H9 (cell line): ENCODE results near the gene IGFLR1. TPM values are rescaled to one million over a fixed set of nuclear protein-coding genes. Genes with fewer than 3 reads are reported as not detected.

Source experiments
- DNase-seq: peaks from one replicate; pipeline ENCODE4 v3.0.0-alpha.2; 2017
- H2AFZ ChIP-seq: one replicate; pipeline ENCODE4 v1.6.1; 2013; ENCODE audit warnings: mild to moderate bottlenecking, low read length, control low read depth, moderate library complexity
- H2AK5ac ChIP-seq: 2 replicates; pipeline ENCODE4 v1.6.1; 2013; ENCODE audit warnings: low read length, control low read depth, mixed read lengths; ENCODE audit not compliant: insufficient read length
- H2BK120ac ChIP-seq: one replicate; pipeline ENCODE4 v1.6.1; 2013; ENCODE audit warnings: low read depth, mild to moderate bottlenecking, low read length, control low read depth, inconsistent platforms; ENCODE audit not compliant: poor library complexity, severe bottlenecking
- H2BK12ac ChIP-seq: 2 replicates; pipeline ENCODE4 v1.6.1; 2013; ENCODE audit warnings: low read length, control low read depth, mixed read lengths, low read depth; ENCODE audit not compliant: insufficient read length
- H2BK15ac ChIP-seq: 2 replicates; pipeline ENCODE4 v1.6.1; 2013; ENCODE audit warnings: low read depth, low read length, control low read depth
- H2BK20ac ChIP-seq: one replicate; pipeline ENCODE4 v1.6.1; 2013; ENCODE audit warnings: low read depth, mild to moderate bottlenecking, low read length, control low read depth, inconsistent platforms; ENCODE audit not compliant: poor library complexity, severe bottlenecking
- H2BK5ac ChIP-seq: 2 replicates; pipeline ENCODE4 v1.6.1; 2013; ENCODE audit warnings: low read length, control low read depth, mixed read lengths; ENCODE audit not compliant: insufficient read length
- H3K14ac ChIP-seq: 2 replicates; pipeline ENCODE4 v1.6.1; 2013; ENCODE audit warnings: low read length, control low read depth; ENCODE audit not compliant: insufficient read depth
- H3K18ac ChIP-seq: 2 replicates; pipeline ENCODE4 v1.6.1; 2013; ENCODE audit warnings: low read depth, mild to moderate bottlenecking, mixed read lengths, low read length, control low read depth; ENCODE audit not compliant: insufficient read length
- H3K23ac ChIP-seq: 2 replicates; pipeline ENCODE4 v1.6.1; 2013; ENCODE audit warnings: low read length, control low read depth, mixed read lengths, low read depth; ENCODE audit not compliant: insufficient read length
- H3K23me2 ChIP-seq: 2 replicates; pipeline ENCODE4 v1.6.1; 2013; ENCODE audit warnings: low read depth, mild to moderate bottlenecking, mixed read lengths, low read length, control low read depth; ENCODE audit not compliant: insufficient read length, poor library complexity, severe bottlenecking
- H3K27ac ChIP-seq: 2 replicates; pipeline ENCODE4 v1.5.1; 2013; ENCODE audit warnings: low read length, control low read depth, mixed read lengths, low read depth; ENCODE audit not compliant: insufficient read length
- H3K27me3 ChIP-seq: 2 replicates; pipeline ENCODE4 v1.6.1; 2013; ENCODE audit warnings: low read length, control low read depth, inconsistent platforms; ENCODE audit not compliant: insufficient read depth
- H3K4ac ChIP-seq: 2 replicates; pipeline ENCODE4 v1.6.1; 2013; ENCODE audit warnings: low read depth, mild to moderate bottlenecking, control low read depth, inconsistent platforms, low read length, moderate library complexity
- H3K4me1 ChIP-seq: 2 replicates; pipeline ENCODE4 v1.6.1; 2013; ENCODE audit warnings: low read length, control low read depth, inconsistent platforms; ENCODE audit not compliant: insufficient read depth
- H3K4me2 ChIP-seq: 2 replicates; pipeline ENCODE4 v1.6.1; 2013; ENCODE audit warnings: low read length, control low read depth, mixed read lengths; ENCODE audit not compliant: insufficient read length, insufficient read depth
- H3K56ac ChIP-seq: 2 replicates; pipeline ENCODE4 v1.6.1; 2013; ENCODE audit warnings: low read depth, mild to moderate bottlenecking, mixed read lengths, low read length, control low read depth; ENCODE audit not compliant: insufficient read length
- H3K79me1 ChIP-seq: 2 replicates; pipeline ENCODE4 v1.6.1; 2013; ENCODE audit warnings: low read depth, mild to moderate bottlenecking, moderate library complexity, low read length, control low read depth, inconsistent platforms; ENCODE audit not compliant: insufficient read depth, poor library complexity, severe bottlenecking
- H3K79me2 ChIP-seq: 2 replicates; pipeline ENCODE4 v1.6.1; 2013; ENCODE audit warnings: low read length, control low read depth, inconsistent platforms; ENCODE audit not compliant: insufficient read depth
- H3K9ac ChIP-seq: 2 replicates; pipeline ENCODE4 v1.6.1; 2013; ENCODE audit warnings: low read length, control low read depth, mixed read lengths; ENCODE audit not compliant: insufficient read length; ENCODE audit errors: extremely low read depth
- H3K9me3 ChIP-seq: one replicate; pipeline ENCODE4 v1.6.1; 2013; ENCODE audit warnings: low read depth, low read length, inconsistent platforms; ENCODE audit not compliant: control insufficient read depth
- H3T11ph ChIP-seq: one replicate; pipeline ENCODE4 v1.6.1; 2013; ENCODE audit warnings: mild to moderate bottlenecking, low read length, control low read depth, inconsistent platforms
- H4K20me1 ChIP-seq: one replicate; pipeline ENCODE4 v1.6.1; 2013; ENCODE audit not compliant: control insufficient read depth, insufficient read length, insufficient read depth
- H4K5ac ChIP-seq: 2 replicates; pipeline ENCODE4 v1.6.1; 2013; ENCODE audit warnings: low read depth, mild to moderate bottlenecking, mixed read lengths, low read length, control low read depth; ENCODE audit not compliant: insufficient read length
- H4K8ac ChIP-seq: replicated peaks from 2 replicates; pipeline ENCODE4 v1.6.1; 2013; ENCODE audit warnings: low read length, control low read depth, mixed read lengths, low read depth; ENCODE audit not compliant: insufficient read length
- H4K91ac ChIP-seq: 2 replicates; pipeline ENCODE4 v1.6.1; 2013; ENCODE audit warnings: low read depth, mild to moderate bottlenecking, moderate library complexity, mixed read lengths, low read length, control low read depth; ENCODE audit not compliant: insufficient read length
- H3K27ac Mint-ChIP-seq, 3 experiments: 2 replicates in 2 of 3; 3 replicates in 1 of 3; pipeline ENCODE4 v1.8.0; 2020 to 2021; ENCODE audit warnings: mixed read lengths in 3 of 3, mild to moderate bottlenecking in 1 of 3, moderate library complexity in 1 of 3
- H3K27me3 Mint-ChIP-seq: 2 replicates; pipeline ENCODE4 v1.8.0; 2021; ENCODE audit warnings: low read depth, mild to moderate bottlenecking, moderate library complexity, mixed read lengths
- H3K36me3 Mint-ChIP-seq, 3 experiments: 2 replicates in 2 of 3; 3 replicates in 1 of 3; pipeline ENCODE4 v1.8.0; 2020 to 2021; ENCODE audit warnings: low read depth in 3 of 3, mixed read lengths in 3 of 3; ENCODE audit not compliant: insufficient read depth in 1 of 3
- H3K4me1 Mint-ChIP-seq, 2 experiments: 2 replicates each; pipeline ENCODE4 v1.8.0; 2020; ENCODE audit warnings: mixed read lengths in 2 of 2
- H3K4me3 Mint-ChIP-seq, 2 experiments: 2 replicates in 1 of 2; 3 replicates in 1 of 2; pipeline ENCODE4 v1.8.0; 2020 to 2021; ENCODE audit warnings: mild to moderate bottlenecking in 2 of 2, mixed read lengths in 2 of 2, moderate library complexity in 1 of 2
- H3K9me3 Mint-ChIP-seq, 2 experiments: 2 replicates in 1 of 2; 3 replicates in 1 of 2; pipeline ENCODE4 v1.8.0; 2020; ENCODE audit warnings: mild to moderate bottlenecking in 2 of 2, mixed read lengths in 2 of 2, moderate library complexity in 1 of 2
- WGBS: extraction: QIAGEN DNeasy Blood & Tissue Kit; methylation state at CpG from one replicate; pipeline ENCODE4 v1.1.7; 2013; ENCODE audit warnings: missing lambda C conversion rate, low lambda C conversion rate, mixed read lengths; ENCODE audit not compliant: insufficient read length; ENCODE audit errors: extremely low coverage; 5-methylcytosine and 5-hydroxymethylcytosine counted together
- total RNA-seq: library from RNA; stranded (reverse); gene quantifications from 2 replicates; pipeline ENCODE4 v1.2.1, GENCODE V29; 2021
- TF ChIP-seq, protein P1 (sequence below): fragments of 200-600 bp; sonication (generic); conservative IDR thresholded peaks from 3 replicates; pipeline ENCODE4 v1.8.0; 2021; ENCODE audit warnings: antibody characterized with exemption, mild to moderate bottlenecking

The IGFLR1 gene
- total RNA-seq, 1 experiment from 2014 or later: 2.9 TPM

DNA sequence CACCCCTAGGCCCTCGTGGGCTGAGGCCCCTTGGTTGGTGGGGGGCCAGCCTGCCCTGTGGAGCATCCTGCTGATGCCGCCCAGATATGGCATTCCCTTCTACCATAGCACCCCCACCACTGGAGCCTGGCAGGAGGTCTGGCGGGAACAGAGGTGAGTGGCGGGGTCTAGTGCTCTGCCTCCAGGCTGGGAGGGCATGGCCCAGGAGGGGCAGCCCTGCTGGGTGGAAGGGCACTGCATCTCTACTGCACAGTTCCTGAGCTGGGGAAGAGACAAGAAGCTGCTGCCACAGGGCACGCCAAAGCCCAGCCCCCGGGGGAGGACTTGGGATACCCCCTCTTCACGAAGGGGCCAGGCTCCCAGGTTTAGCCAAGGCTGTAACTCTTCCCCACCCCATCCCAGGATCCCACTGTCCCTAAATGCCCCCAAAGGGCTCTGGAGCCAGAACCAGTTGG lies 26.9 kb downstream of the IGFLR1 start:
- Histone ChIP-seq H3K27me3 (no peaks in the 10 kb centered on the region), H3K9me3 (no peaks in the 10 kb centered on the region), H3K4ac (no peak overlapping the region), H4K91ac (no peak overlapping the region), H3K79me1 (no peaks in the 10 kb centered on the region), H2BK20ac (no peak overlapping the region), H3K79me2 (peaks cover 11% of the 10 kb centered on the region; the same call in 1 of the 2 replicates), H3K27ac (no peak overlapping the region), H2AK5ac (no peak overlapping the region), H3K4me1 (peaks cover 10% of the 10 kb centered on the region; the same call in 1 of the 2 replicates), H2BK5ac (no peak overlapping the region), H2BK12ac (no peak overlapping the region), H3K18ac (no peak overlapping the region), H2BK15ac (no peak overlapping the region), H4K8ac (no peak overlapping the region), H2AFZ (no peak overlapping the region), H3T11ph (no peak overlapping the region), H4K5ac (no peak overlapping the region), H3K9ac (no peak overlapping the region), H3K4me2 (peak overlapping the region; percentile 80), H4K20me1 (peaks cover 6% of the 10 kb centered on the region), H3K23ac (no peak overlapping the region), H2BK120ac (no peak overlapping the region), H3K23me2 (peaks cover 18% of the 10 kb centered on the region), H3K56ac (no peak overlapping the region), H3K14ac (no peak overlapping the region)
- Mint-ChIP-seq H3K4me1 (peaks cover 49 to 51% of the 10 kb centered on the region in 2 experiments), H3K36me3 (peaks cover 8 to 17% (median 8%) of the 10 kb centered on the region in 3 experiments; a peak in 6 of 7 replicates), H3K27me3 (no peaks in the 10 kb centered on the region; the same call in 1 of the 2 replicates), H3K4me3 (peak overlapping the region; percentile 86 to 90), H3K27ac (no peak overlapping the region), H3K9me3 (no peaks in the 10 kb centered on the region; a peak in 1 of 5 replicates)
- WGBS: no CpG with 5 or more reads among the region's 7 CpGs
- TF ChIP-seq, protein P1, sequence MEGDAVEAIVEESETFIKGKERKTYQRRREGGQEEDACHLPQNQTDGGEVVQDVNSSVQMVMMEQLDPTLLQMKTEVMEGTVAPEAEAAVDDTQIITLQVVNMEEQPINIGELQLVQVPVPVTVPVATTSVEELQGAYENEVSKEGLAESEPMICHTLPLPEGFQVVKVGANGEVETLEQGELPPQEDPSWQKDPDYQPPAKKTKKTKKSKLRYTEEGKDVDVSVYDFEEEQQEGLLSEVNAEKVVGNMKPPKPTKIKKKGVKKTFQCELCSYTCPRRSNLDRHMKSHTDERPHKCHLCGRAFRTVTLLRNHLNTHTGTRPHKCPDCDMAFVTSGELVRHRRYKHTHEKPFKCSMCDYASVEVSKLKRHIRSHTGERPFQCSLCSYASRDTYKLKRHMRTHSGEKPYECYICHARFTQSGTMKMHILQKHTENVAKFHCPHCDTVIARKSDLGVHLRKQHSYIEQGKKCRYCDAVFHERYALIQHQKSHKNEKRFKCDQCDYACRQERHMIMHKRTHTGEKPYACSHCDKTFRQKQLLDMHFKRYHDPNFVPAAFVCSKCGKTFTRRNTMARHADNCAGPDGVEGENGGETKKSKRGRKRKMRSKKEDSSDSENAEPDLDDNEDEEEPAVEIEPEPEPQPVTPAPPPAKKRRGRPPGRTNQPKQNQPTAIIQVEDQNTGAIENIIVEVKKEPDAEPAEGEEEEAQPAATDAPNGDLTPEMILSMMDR: no peak
- no peak for DNase-seq
